Measurements from ENCODE around the gene TMED9. TPM values are rescaled to one million over a fixed set of nuclear protein-coding genes. Genes with fewer than 3 reads are reported as not detected.

Gene TMED9
- total RNA-seq, 3 donors from 2014 or later = 105 to 195 (median 126) TPM

- no peak overlapping the region for H3K4me3 ChIP-seq
- DNase-seq = no peak
- no peaks in the 10 kb centered on the region for H3K36me3 ChIP-seq (ENCODE audit: low read depth)
- no peak for ATAC-seq
- H3K4me1 ChIP-seq (ENCODE audit: low read depth) = peaks cover 24% of the 10 kb centered on the region
- H3K9me3 ChIP-seq = no peaks in the 10 kb centered on the region
- no peak for TF ChIP-seq CTCF (IDR thresholded peaks at IDR 0.05)
- intact Hi-C loops (cut with DNase I, micrococcal nuclease) = no loop called here
These were observed 12.7 kb downstream of the TMED9 start for GRCh38 chr5:177604656-177605055.

GRCh38 chr5:177605078-177605477, 13.1 kb downstream of the TMED9 start:
- Histone ChIP-seq H3K4me1 (ENCODE audit: low read depth) (peaks cover 24% of the 10 kb centered on the region), H3K9me3 (no peaks in the 10 kb centered on the region), H3K4me3 (no peak overlapping the region), H3K36me3 (ENCODE audit: low read depth) (no peaks in the 10 kb centered on the region)
- intact Hi-C loops (cut with DNase I, micrococcal nuclease) = no loop called here
- ATAC-seq (peak; percentile 68), DNase-seq (peak in 2 of 3 donors; percentile 61 to 75)
- no peak for TF ChIP-seq CTCF (IDR thresholded peaks at IDR 0.05)

- intact Hi-C loops (cut with DNase I, micrococcal nuclease) = no loop called here
- no peak for TF ChIP-seq CTCF (IDR thresholded peaks at IDR 0.05)
- Histone ChIP-seq H3K4me3 (no peak overlapping the region), H3K9me3 (no peaks in the 10 kb centered on the region), H3K36me3 (ENCODE audit: low read depth) (no peaks in the 10 kb centered on the region), H3K4me1 (ENCODE audit: low read depth) (peaks cover 23% of the 10 kb centered on the region)
- DNase-seq = no peak
- no peak for ATAC-seq
These were observed 13.7 kb downstream of the TMED9 start for GRCh38 chr5:177605667-177606066.

- intact Hi-C loops (cut with DNase I, micrococcal nuclease) = no loop called here
- Histone ChIP-seq H3K4me1 (ENCODE audit: low read depth) (peaks cover 19% of the 10 kb centered on the region), H3K36me3 (ENCODE audit: low read depth) (no peaks in the 10 kb centered on the region), H3K9me3 (no peaks in the 10 kb centered on the region), H3K4me3 (no peak overlapping the region)
- ATAC-seq = no peak
- DNase-seq = no peak
- no peak for TF ChIP-seq CTCF (IDR thresholded peaks at IDR 0.05)
These were observed 14.4 kb downstream of the TMED9 start for GRCh38 chr5:177606071-177607051.

GRCh38 chr5:177607115-177607451, 15.1 kb downstream of the TMED9 start:
- DNase-seq (no peak), ATAC-seq (no peak)
- H3K9me3 ChIP-seq = no peaks in the 10 kb centered on the region
- H3K4me1 ChIP-seq (ENCODE audit: low read depth) = peaks cover 19% of the 10 kb centered on the region
- no peak for TF ChIP-seq CTCF (IDR thresholded peaks at IDR 0.05)
- intact Hi-C loops (cut with DNase I, micrococcal nuclease) = no loop called here
- no peak overlapping the region for H3K4me3 ChIP-seq
- no peaks in the 10 kb centered on the region for H3K36me3 ChIP-seq (ENCODE audit: low read depth)
